HL-60 (cell line): ENCODE measurements around the gene CENPV.

Source experiments
- DNase-seq, 2 experiments: peaks; one replicate each; pipeline ENCODE4 v3.0.0-alpha.2; 2010 to 2020; ENCODE audit warnings: low read depth in 1 of 2, low spot score in 1 of 2
- H3K27ac ChIP-seq: fragments of 250-450 bp; sonication (Bioruptor Pico); replicated peaks from 2 replicates; pipeline ENCODE4 v1.5.1; 2020; ENCODE audit warnings: mild to moderate bottlenecking, moderate library complexity
- H3K27me3 ChIP-seq: fragments of 250-450 bp; sonication (Bioruptor Pico); 2 replicates; pipeline ENCODE4 v1.5.1; 2021; ENCODE audit warnings: mild to moderate bottlenecking, moderate library complexity; ENCODE audit not compliant: insufficient read depth, poor library complexity, severe bottlenecking
- H3K4me3 ChIP-seq: replicated peaks from 2 replicates; pipeline ENCODE4 v1.5.1; 2011; ENCODE audit warnings: mild to moderate bottlenecking, control low read depth, low read length; ENCODE audit not compliant: insufficient read depth
- GABPA ChIP-seq: IDR thresholded peaks from 2 replicates; pipeline ENCODE4 v1.6.1; 2012; ENCODE audit warnings: low read depth
- POLR2AphosphoS5 ChIP-seq: IDR thresholded peaks from 2 replicates; pipeline ENCODE4 v1.6.1; 2012; ENCODE audit warnings: low read depth
- REST ChIP-seq: IDR thresholded peaks from 2 replicates; pipeline ENCODE4 v1.6.1; 2012; ENCODE audit warnings: low read depth; ENCODE audit not compliant: insufficient replicate concordance
- SPI1 ChIP-seq: IDR thresholded peaks from 2 replicates; pipeline ENCODE4 v1.6.1; 2012; ENCODE audit warnings: low read depth, mild to moderate bottlenecking, borderline replicate concordance
- TF ChIP-seq, protein P1 (sequence below): IDR thresholded peaks from one replicate; pipeline ENCODE4 v1.5.1; 2011; ENCODE audit warnings: low read length, control low read depth, inconsistent platforms; ENCODE audit not compliant: insufficient read depth

CENPV gene

GRCh38 chr17:16352667-16353316 is 477 bp downstream of the CENPV start:
- Histone ChIP-seq H3K4me3 (peak overlapping the region; percentile 59), H3K27me3 (no peaks in the 10 kb centered on the region), H3K27ac (peak overlapping the region; percentile 76)
- DNase-seq, result peak in 1 of 2 experiments; percentile 3
- no peak for TF ChIP-seq POLR2AphosphoS5
- TF ChIP-seq GABPA, result no peak
- no peak for TF ChIP-seq SPI1
- TF ChIP-seq REST, result no peak
- TF ChIP-seq, protein P1, sequence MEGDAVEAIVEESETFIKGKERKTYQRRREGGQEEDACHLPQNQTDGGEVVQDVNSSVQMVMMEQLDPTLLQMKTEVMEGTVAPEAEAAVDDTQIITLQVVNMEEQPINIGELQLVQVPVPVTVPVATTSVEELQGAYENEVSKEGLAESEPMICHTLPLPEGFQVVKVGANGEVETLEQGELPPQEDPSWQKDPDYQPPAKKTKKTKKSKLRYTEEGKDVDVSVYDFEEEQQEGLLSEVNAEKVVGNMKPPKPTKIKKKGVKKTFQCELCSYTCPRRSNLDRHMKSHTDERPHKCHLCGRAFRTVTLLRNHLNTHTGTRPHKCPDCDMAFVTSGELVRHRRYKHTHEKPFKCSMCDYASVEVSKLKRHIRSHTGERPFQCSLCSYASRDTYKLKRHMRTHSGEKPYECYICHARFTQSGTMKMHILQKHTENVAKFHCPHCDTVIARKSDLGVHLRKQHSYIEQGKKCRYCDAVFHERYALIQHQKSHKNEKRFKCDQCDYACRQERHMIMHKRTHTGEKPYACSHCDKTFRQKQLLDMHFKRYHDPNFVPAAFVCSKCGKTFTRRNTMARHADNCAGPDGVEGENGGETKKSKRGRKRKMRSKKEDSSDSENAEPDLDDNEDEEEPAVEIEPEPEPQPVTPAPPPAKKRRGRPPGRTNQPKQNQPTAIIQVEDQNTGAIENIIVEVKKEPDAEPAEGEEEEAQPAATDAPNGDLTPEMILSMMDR, result no peak

DNA sequence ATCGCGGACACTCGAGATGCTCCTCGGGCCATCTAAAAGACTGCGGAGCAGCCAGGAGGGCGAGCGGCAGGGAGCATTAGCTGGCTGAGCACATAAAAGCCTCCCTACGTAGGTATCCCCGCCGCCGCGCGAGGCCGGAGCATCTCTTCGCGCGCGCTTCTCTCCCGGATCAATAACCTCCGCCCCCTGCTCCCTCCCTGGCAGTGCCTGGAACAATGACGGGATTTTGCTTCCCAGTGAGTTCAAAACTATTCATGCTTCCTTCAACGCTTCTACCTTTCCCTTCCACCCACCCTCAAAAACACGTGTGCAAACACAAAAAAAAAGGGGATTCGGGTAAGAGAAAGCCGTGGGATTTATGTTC is 984 bp downstream of the CENPV start:
- Histone ChIP-seq H3K27ac (peak overlapping the region; percentile 76), H3K4me3 (peak overlapping the region; percentile 59), H3K27me3 (no peaks in the 10 kb centered on the region)
- TF ChIP-seq POLR2AphosphoS5 (no peak), SPI1 (no peak), REST (no peak), GABPA (no peak)
- TF ChIP-seq, protein P1, result no peak
- DNase-seq, result peak in 1 of 2 experiments; percentile 3

DNA sequence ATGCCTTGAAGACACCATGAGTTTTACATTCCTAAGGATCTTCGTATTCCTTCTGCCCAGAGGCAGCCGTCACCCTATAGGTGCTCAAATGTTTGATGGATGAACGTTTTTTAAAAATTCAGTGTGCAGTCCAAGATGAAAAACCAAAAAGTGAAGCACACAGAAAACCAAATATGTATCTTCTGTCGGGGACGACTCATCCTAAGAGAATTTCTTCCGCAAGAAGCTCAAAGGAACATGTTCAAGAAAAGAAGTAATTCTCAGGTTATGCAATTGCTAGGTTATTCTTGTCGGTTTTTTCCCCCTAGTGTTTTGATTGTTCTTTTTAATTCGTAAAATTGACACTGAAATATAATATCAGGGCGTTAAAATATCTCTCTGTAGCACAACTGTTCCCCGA is 1.4 kb downstream of the CENPV start:
- Histone ChIP-seq H3K27ac (peak overlapping the region; percentile 76), H3K27me3 (no peaks in the 10 kb centered on the region), H3K4me3 (peak overlapping the region; percentile 59)
- TF ChIP-seq POLR2AphosphoS5, result no peak
- TF ChIP-seq REST, result no peak
- TF ChIP-seq SPI1, result no peak
- TF ChIP-seq, protein P1, result no peak
- TF ChIP-seq GABPA, result no peak
- DNase-seq, result no peak
